ENCODE data around the gene EBF3.

EBF3 gene

DNA sequence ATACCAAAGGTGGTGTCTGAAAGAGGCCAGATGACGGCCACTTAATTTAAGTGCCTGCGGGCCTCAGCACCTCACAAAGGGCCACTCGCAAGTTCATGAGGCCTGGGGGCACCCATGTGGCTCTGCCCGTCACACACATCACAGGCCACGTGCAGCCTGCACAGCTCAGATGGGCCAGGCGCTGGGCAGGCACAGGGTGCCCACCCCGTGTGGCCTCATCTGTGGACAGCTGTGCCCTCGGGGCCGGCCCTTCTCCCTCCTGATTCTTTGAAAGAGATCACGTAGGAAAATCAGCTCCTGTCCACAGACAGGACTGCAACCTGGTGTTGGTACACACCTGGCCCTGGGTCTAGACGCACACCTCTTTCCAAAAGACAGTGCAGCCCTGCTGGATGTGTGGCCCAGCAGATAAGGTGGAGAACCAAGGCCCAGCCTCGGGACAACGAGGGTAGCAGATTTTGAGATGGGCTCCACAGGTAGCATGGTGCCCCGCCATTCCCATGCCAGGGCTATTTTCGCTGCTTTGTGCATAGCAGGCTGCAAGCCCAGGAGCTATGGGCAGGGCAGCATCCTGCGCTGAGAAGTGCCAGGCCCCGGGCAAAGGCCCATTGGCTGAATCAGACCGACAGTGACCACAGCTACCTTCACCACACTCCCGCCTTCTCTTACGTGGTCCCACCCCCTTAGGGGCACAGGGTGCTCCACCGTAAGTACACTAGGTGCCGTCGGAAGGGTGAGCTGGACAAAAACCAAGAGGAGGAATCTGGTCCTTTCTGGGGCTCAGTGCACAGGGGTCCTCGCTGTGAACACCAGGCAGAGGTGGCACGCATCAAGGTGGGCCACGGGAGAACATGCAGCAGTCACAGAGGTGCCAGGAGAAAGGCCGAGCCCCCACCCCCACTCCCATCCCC, 124.5 kb downstream of the EBF3 start:
- H3K27ac ChIP-seq (ENCODE audit: low read length) = no peak overlapping the region
- no peaks in the 10 kb centered on the region for H4K20me1 ChIP-seq (ENCODE audit: insufficient read depth, low read length)
- H3K79me2 ChIP-seq (ENCODE audit: low read length) = no peaks in the 10 kb centered on the region
- H3K9ac ChIP-seq (ENCODE audit: low read length) = no peak overlapping the region
- TF ChIP-seq, protein P1, sequence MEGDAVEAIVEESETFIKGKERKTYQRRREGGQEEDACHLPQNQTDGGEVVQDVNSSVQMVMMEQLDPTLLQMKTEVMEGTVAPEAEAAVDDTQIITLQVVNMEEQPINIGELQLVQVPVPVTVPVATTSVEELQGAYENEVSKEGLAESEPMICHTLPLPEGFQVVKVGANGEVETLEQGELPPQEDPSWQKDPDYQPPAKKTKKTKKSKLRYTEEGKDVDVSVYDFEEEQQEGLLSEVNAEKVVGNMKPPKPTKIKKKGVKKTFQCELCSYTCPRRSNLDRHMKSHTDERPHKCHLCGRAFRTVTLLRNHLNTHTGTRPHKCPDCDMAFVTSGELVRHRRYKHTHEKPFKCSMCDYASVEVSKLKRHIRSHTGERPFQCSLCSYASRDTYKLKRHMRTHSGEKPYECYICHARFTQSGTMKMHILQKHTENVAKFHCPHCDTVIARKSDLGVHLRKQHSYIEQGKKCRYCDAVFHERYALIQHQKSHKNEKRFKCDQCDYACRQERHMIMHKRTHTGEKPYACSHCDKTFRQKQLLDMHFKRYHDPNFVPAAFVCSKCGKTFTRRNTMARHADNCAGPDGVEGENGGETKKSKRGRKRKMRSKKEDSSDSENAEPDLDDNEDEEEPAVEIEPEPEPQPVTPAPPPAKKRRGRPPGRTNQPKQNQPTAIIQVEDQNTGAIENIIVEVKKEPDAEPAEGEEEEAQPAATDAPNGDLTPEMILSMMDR (IDR thresholded peaks at IDR 0.05; ENCODE audit: low read depth, low read length) = no peak
- no peak for TF ChIP-seq EZH2phosphoT487 (IDR thresholded peaks at IDR 0.05; ENCODE audit: low read depth)
- H3K36me3 ChIP-seq (replicated peaks; ENCODE audit: low read depth, low read length) = no peaks in the 10 kb centered on the region
- no peaks in the 10 kb centered on the region for H3K9me3 ChIP-seq (ENCODE audit: insufficient read depth, low read length)
- H3K27me3 ChIP-seq (ENCODE audit: low read depth, low read length) = no peaks in the 10 kb centered on the region
- H2AFZ ChIP-seq (ENCODE audit: low read depth, low read length) = no peak overlapping the region
- H3K4me1 ChIP-seq (ENCODE audit: low read length) = no peaks in the 10 kb centered on the region
- H3K4me3 ChIP-seq (ENCODE audit: low read length) = no peak overlapping the region
- H3K4me2 ChIP-seq (ENCODE audit: low read length) = no peak overlapping the region

DNA sequence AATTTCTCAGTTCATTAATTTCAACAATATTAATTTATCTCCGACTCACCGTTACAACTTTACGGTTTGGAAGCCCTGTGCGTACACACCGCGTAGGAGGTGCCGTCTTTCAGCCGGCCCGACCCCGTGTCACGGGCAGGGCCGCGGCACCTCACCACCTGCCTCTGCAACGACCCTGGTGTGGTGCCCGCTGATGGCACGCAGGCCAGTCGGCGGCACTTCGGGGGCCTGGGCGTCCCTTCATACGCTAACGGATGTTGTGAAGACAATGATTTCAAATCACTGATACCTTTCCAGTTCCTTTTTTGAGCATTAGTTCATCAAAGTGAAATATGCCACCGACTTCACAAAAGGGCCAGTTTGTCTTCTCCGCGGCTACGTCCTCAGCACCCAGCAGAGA, 125.3 kb downstream of the EBF3 start:
- no peaks in the 10 kb centered on the region for H3K79me2 ChIP-seq (ENCODE audit: low read length)
- no peaks in the 10 kb centered on the region for H4K20me1 ChIP-seq (ENCODE audit: insufficient read depth, low read length)
- no peaks in the 10 kb centered on the region for H3K4me1 ChIP-seq (ENCODE audit: low read length)
- H3K27ac ChIP-seq (ENCODE audit: low read length) = no peak overlapping the region
- no peak overlapping the region for H3K4me2 ChIP-seq (ENCODE audit: low read length)
- H3K9ac ChIP-seq (ENCODE audit: low read length) = no peak overlapping the region
- no peak overlapping the region for H2AFZ ChIP-seq (ENCODE audit: low read depth, low read length)
- TF ChIP-seq EZH2phosphoT487 (IDR thresholded peaks at IDR 0.05; ENCODE audit: low read depth) = no peak
- TF ChIP-seq, protein P1 (IDR thresholded peaks at IDR 0.05; ENCODE audit: low read depth, low read length) = no peak
- no peaks in the 10 kb centered on the region for H3K36me3 ChIP-seq (replicated peaks; ENCODE audit: low read depth, low read length)
- no peak overlapping the region for H3K4me3 ChIP-seq (ENCODE audit: low read length)
- H3K9me3 ChIP-seq (ENCODE audit: insufficient read depth, low read length) = no peaks in the 10 kb centered on the region
- no peaks in the 10 kb centered on the region for H3K27me3 ChIP-seq (ENCODE audit: low read depth, low read length)

DNA sequence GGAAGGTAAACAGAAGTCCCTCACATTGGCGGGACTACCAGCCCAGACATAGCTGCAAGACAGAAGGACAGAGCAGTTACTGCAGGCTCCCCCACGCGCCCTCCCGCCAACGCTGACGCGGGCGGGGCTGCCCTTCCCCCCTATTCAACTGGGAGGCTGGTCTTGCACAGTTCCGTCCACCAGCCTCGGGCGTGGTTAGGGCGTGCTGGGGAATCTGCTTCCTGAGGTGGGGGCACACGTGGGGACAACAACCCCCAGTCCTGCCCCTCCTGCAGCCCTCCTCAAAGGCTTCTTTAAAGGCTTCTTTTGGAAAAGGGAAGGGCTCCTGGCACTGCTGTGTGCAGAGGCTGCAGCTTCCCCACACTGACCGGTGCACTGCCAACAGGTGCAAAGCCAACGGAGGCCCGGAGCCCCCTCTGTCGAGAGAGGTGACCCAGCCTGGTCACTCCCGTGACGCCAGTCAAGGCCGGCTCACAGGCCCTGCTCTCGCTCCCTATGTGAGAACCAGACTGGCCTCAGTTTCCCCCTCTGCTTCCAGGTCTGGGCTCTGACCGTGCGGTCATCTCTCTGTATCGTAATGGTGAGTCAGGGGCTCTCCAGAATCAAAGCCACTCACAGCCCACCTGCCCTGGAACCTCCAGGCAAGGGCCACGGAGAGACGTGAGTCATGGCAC, 126.0 kb downstream of the EBF3 start:
- Histone ChIP-seq H3K4me3 (ENCODE audit: low read length) (no peak overlapping the region), H3K79me2 (ENCODE audit: low read length) (no peaks in the 10 kb centered on the region), H3K4me2 (ENCODE audit: low read length) (no peak overlapping the region), H2AFZ (ENCODE audit: low read depth, low read length) (no peak overlapping the region), H4K20me1 (ENCODE audit: insufficient read depth, low read length) (no peaks in the 10 kb centered on the region), H3K36me3 (replicated peaks; ENCODE audit: low read depth, low read length) (no peaks in the 10 kb centered on the region), H3K27ac (ENCODE audit: low read length) (no peak overlapping the region), H3K4me1 (ENCODE audit: low read length) (no peaks in the 10 kb centered on the region), H3K9ac (ENCODE audit: low read length) (no peak overlapping the region), H3K9me3 (ENCODE audit: insufficient read depth, low read length) (no peaks in the 10 kb centered on the region), H3K27me3 (ENCODE audit: low read depth, low read length) (no peaks in the 10 kb centered on the region)
- no peak for TF ChIP-seq EZH2phosphoT487 (IDR thresholded peaks at IDR 0.05; ENCODE audit: low read depth)
- TF ChIP-seq, protein P1 (IDR thresholded peaks at IDR 0.05; ENCODE audit: low read depth, low read length) = no peak

DNA sequence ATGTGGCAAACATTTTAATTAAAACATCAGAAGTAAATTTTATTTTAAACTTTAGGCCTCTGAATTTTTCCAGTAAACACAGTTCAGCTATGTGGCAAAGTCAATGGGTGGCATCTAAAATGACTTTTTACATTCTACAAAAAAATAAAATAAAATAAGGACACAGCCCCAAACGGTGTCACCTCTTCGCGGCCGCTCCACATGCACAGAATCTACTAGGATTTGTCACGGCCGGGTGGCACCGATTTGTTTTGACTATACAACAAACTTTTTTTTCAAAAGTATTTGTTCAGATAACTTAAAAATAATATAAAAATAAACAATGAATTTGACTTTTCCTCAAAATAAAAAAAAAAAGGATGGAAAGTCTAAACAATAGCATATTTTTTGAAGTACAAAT, 127.8 kb downstream of the EBF3 start:
- Histone ChIP-seq H3K9me3 (ENCODE audit: insufficient read depth, low read length) (no peaks in the 10 kb centered on the region), H3K4me1 (ENCODE audit: low read length) (no peaks in the 10 kb centered on the region), H3K4me3 (ENCODE audit: low read length) (no peak overlapping the region), H3K4me2 (ENCODE audit: low read length) (no peak overlapping the region), H3K79me2 (ENCODE audit: low read length) (no peaks in the 10 kb centered on the region), H3K27me3 (ENCODE audit: low read depth, low read length) (no peaks in the 10 kb centered on the region), H3K9ac (ENCODE audit: low read length) (no peak overlapping the region), H3K36me3 (replicated peaks; ENCODE audit: low read depth, low read length) (no peaks in the 10 kb centered on the region), H2AFZ (ENCODE audit: low read depth, low read length) (no peak overlapping the region), H3K27ac (ENCODE audit: low read length) (no peak overlapping the region), H4K20me1 (ENCODE audit: insufficient read depth, low read length) (no peaks in the 10 kb centered on the region)
- TF ChIP-seq EZH2phosphoT487 (IDR thresholded peaks at IDR 0.05; ENCODE audit: low read depth) = no peak
- TF ChIP-seq, protein P1 (IDR thresholded peaks at IDR 0.05; ENCODE audit: low read depth, low read length) = no peak
